GM10266 (cell line): ENCODE measurements around the gene LRRC9.

Experiments
- DNase-seq: peaks from one replicate; pipeline ENCODE4 v3.0.0; 2012; ENCODE audit errors: extremely low spot score
- TF ChIP-seq, protein P1 (sequence below): IDR thresholded peaks from 2 replicates; pipeline ENCODE4 v1.5.1; 2012; ENCODE audit warnings: mild to moderate bottlenecking, low read depth; ENCODE audit not compliant: control insufficient read depth, insufficient read depth; ENCODE audit errors: missing control alignments

LRRC9 gene

DNA sequence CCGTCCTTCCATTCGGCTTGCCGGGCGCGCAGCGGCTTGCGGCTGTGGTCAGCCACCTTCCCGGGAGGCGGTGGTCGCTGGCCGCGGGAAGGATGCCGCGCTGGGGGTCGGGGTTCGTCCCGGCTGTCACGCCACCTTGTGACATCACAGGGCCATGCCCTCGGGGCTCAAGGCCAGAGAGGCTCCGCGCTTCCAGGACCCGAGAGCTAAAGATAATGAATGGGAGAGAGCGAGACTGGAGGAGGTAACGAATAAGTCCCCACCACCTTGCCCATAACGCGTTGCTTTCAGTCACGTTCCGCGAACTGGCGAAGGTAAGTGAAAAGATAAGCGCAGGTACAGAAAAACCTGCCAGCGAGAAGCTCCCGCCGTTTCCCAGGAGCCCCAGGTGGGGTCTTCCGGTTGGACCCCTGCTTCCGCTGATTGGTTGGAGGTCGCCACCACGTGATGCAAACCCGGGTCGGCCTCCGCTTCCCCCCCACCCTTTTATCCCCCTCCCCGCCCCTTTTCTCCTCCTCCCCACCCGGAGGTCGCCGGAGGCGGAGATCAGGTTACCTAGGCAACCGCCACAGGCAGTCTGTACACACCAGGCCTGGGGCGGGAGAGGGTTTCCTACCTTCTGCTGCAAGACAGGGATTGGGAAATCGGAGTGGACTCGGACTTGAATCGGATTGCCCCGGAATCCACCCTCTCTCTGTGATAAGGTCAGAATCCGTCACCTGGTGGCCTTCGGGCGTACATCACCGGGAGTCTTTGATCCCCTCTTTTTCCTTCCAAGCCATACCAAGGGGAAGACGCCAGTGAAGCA lies at the start of gene LRRC9:
LRRC9 (plus strand) TSS at position 575 of the 808 bp plus-strand sequence.
- TF ChIP-seq, protein P1, sequence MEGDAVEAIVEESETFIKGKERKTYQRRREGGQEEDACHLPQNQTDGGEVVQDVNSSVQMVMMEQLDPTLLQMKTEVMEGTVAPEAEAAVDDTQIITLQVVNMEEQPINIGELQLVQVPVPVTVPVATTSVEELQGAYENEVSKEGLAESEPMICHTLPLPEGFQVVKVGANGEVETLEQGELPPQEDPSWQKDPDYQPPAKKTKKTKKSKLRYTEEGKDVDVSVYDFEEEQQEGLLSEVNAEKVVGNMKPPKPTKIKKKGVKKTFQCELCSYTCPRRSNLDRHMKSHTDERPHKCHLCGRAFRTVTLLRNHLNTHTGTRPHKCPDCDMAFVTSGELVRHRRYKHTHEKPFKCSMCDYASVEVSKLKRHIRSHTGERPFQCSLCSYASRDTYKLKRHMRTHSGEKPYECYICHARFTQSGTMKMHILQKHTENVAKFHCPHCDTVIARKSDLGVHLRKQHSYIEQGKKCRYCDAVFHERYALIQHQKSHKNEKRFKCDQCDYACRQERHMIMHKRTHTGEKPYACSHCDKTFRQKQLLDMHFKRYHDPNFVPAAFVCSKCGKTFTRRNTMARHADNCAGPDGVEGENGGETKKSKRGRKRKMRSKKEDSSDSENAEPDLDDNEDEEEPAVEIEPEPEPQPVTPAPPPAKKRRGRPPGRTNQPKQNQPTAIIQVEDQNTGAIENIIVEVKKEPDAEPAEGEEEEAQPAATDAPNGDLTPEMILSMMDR: no peak
- DNase-seq: no peak

DNA sequence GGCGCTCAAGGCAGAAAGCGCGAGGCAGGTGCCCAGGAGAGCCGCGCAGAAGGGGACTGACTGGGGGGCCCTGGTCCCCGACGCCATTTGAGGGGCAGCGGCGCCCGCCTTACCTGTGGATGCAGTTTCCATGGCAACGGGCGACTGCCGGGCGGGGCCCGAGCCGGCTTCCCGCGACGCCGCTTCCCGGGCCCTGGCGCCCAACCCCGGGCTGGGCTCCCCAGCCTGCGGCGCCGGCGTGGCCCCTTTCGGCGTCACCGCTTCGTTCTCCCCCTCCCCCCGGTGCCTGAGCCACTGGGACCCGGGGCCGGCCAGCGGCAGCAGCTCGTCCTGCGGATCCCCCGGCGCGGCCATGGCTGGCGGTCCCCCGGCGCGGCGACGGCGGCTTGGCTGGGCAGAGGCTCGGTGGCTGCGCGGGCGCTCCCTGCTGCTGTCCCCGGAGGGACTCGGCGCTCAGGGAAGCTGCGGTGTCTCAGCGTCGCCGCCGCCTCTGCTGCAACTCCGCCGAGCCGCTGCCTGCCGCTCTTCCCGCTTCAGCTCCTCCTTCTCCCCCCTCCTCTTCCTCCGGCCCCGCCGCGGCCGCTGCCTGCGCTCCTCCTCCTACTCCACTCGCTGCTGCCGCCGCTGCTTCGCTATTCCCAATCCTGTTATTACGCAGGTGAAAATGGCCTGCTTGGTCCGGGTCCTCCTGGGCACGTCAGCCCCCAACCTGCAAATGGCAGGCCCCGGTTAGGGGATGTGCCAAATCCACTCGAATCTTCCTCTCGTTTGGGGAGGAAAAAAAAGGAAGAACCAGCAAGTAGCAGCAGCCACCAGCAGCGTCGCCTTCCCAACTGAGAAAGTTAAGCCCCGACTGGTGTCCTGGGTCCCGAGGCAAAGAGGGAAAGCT lies 49.4 kb upstream of the LRRC9 start, which contains the start of gene RTN1:
RTN1 (minus strand) TSS at position 500 of the 889 bp plus-strand sequence; CDS start at position 354, 146 bp downstream.
- DNase-seq: peak; percentile 52
- TF ChIP-seq, protein P1: no peak

DNA sequence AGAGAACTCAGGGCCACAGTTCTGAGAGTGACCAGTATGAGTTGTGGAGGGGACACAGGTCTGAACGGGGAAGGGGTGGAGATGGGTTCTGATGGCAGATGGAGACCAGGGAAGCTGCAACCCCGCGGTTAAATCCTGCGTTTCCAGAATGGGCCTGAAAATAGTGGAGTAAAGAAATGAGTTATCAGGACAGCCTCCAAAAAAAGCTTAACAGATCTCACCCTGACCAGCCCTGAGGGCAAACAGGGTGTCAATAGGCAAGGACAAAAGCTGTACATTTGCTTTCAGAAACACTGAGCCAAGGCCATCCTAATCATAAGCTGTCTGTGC lies 48.8 kb upstream of the LRRC9 start:
- peak; percentile 25 for DNase-seq
- TF ChIP-seq, protein P1: no peak

DNA sequence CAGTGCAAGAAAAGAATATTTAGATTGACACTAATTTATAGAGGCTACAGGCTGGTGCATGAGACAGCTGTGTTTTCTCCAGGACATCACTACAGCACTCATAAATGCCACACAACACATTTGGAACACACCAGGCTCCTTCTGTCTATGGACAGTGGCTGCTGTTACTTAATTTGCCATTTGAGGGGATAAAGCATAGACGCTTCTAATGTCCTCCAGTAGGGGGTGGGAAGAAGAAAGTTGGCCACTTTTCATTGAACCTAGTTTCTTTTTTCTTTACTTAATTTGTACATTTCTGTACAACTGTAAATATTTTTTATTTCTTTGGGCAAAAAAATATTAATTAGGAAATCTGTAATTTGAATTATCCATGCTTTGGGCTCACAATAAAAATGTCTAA lies 37.0 kb upstream of the LRRC9 start:
- DNase-seq: no peak

DNA sequence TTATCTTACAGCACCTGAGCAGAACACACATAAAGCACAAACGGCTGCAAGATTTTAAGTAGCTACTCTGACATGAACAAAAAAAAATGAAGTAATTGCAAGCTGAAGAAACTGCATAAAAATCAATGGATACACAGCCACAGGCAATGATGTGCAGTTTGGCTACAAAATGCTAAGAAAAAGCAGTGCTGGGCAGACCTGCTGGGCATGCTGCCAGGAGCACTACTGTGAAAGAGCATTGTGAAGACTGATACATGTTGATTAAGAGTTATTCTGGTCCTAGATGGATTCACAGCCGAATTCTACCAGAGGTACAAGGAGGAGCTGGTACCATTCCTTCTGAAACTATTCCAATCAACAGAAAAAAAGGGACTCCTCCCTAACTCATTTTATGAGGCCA lies 29.3 kb upstream of the LRRC9 start:
- TF ChIP-seq, protein P1: no peak
- DNase-seq: no peak

More for the DNA sequence above, 37.0 kb upstream of the LRRC9 start:
- TF ChIP-seq, protein P1: no peak

DNA sequence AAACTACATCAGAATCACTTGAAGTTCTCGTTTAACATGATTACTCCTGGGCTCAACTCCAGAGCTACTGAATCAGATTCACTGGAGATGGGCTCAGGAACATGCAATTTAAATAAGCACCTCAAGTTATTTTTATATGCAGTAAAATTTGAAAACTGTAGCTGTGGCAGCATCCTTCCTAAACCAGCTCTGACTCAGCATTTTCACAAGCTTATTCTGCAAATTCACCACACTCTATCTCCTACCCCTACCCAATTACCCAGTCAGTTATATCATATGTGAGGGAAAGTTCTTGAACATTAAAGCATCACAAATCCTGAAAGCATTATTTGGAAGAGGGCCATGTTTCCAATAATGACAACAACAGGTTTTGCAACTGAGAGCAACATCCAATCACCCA lies 24.2 kb upstream of the LRRC9 start:
- DNase-seq: no peak

More for the DNA sequence above, 24.2 kb upstream of the LRRC9 start:
- TF ChIP-seq, protein P1: no peak
